PC-3 (cell line): ENCODE results near the gene AKAP3. TPM values are rescaled to one million over a fixed set of nuclear protein-coding genes. Genes with fewer than 3 reads are reported as not detected.

ENCODE experiments used
- ATAC-seq: fragments of 200-7000 bp; cut with Tn5 transposase; 2 replicates; pipeline ENCODE4 v1.9.1; 2020; ENCODE audit warnings: mild to moderate bottlenecking, moderate library complexity
- Bru-seq: library from RNA; stranded (reverse); fragments of 400-500 nt; gene quantifications from one replicate; lab custom pipeline; 2021; lab: Mats Ljungman, UMichigan
- BruChase-seq, 2 experiments: library from RNA; stranded (reverse); fragments of 400-500 nt; gene quantifications; one replicate each; lab custom pipeline; 2021; lab: Mats Ljungman, UMichigan
- BruUV-seq: library from RNA; stranded (reverse); fragments of 400-500 nt; replicated peaks from 2 replicates; lab custom pipeline; 2021; lab: Mats Ljungman, UMichigan
- CTCF ChIA-PET: fragments of 300-600 bp; sonication (Branson Sonifier 250); formaldehyde crosslinking; loops from one replicate; lab custom pipeline; 2022; ENCODE audit warnings: antibody characterized with exemption; lab: Charles Lee
- POLR2A ChIA-PET: fragments of 300-600 bp; sonication (Branson Sonifier 250); formaldehyde crosslinking; loops from one replicate; lab custom pipeline; 2022; ENCODE audit warnings: antibody characterized with exemption; ENCODE audit not compliant: unreplicated experiment; lab: Charles Lee
- DNase-seq: peaks from one replicate; pipeline ENCODE4 v3.0.0-alpha.2; 2015
- H2AFZ ChIP-seq: fragments of 300-600 bp; sonication (generic); 2 replicates; pipeline ENCODE4 v1.6.0; 2016; ENCODE audit warnings: antibody characterized with exemption, low read length
- H3F3A ChIP-seq: fragments of 300-600 bp; sonication (generic); one replicate; pipeline ENCODE4 v1.6.0; 2017; ENCODE audit warnings: antibody characterized with exemption, low read length, control low read depth, mild to moderate bottlenecking; ENCODE audit not compliant: unreplicated experiment
- H3K27ac ChIP-seq: fragments of 300-600 bp; sonication (generic); 2 replicates; pipeline ENCODE4 v1.5.1; 2016; ENCODE audit warnings: mild to moderate bottlenecking, low read length
- H3K27me3 ChIP-seq: fragments of 300-600 bp; sonication (generic); 2 replicates; pipeline ENCODE4 v1.6.1; 2016; ENCODE audit warnings: low read length, mixed read lengths
- H3K36me3 ChIP-seq: fragments of 300-600 bp; sonication (generic); 2 replicates; pipeline ENCODE4 v1.6.1; 2016; ENCODE audit warnings: low read depth, mixed run types, low read length, mixed read lengths
- H3K4me1 ChIP-seq: fragments of 300-600 bp; sonication (generic); 2 replicates; pipeline ENCODE4 v1.5.1; 2016; ENCODE audit warnings: low read length; ENCODE audit not compliant: insufficient read depth
- H3K4me2 ChIP-seq: fragments of 300-600 bp; sonication (generic); 2 replicates; pipeline ENCODE4 v1.6.0; 2016; ENCODE audit warnings: low read length
- H3K4me3 ChIP-seq: fragments of 300-600 bp; sonication (generic); 2 replicates; pipeline ENCODE4 v1.5.1; 2016; ENCODE audit warnings: mild to moderate bottlenecking, low read length, mixed read lengths
- H3K79me2 ChIP-seq: fragments of 300-600 bp; sonication (generic); 2 replicates; pipeline ENCODE4 v1.6.1; 2017; ENCODE audit warnings: low read length, mixed read lengths
- H3K9ac ChIP-seq: fragments of 300-600 bp; sonication (generic); 2 replicates; pipeline ENCODE4 v1.6.0; 2016; ENCODE audit warnings: mild to moderate bottlenecking, low read length
- H3K9me2 ChIP-seq: fragments of 300-600 bp; sonication (generic); replicated peaks from 2 replicates; pipeline ENCODE4 v1.6.1; 2016; ENCODE audit warnings: mixed run types, low read length, mixed read lengths
- H3K9me3 ChIP-seq: fragments of 300-600 bp; sonication (generic); 2 replicates; pipeline ENCODE4 v1.6.1; 2016; ENCODE audit warnings: low read length, mixed read lengths
- H4K20me1 ChIP-seq: fragments of 300-600 bp; sonication (generic); 2 replicates; pipeline ENCODE4 v1.6.1; 2016; ENCODE audit warnings: low read length, mixed read lengths
- EZH2 ChIP-seq: fragments of 300-600 bp; sonication (generic); IDR thresholded peaks from one replicate; pipeline ENCODE4 v1.6.1; 2017; ENCODE audit warnings: antibody characterized with exemption, mild to moderate bottlenecking, low read length; ENCODE audit not compliant: unreplicated experiment
- EZH2phosphoT487 ChIP-seq: fragments of 300-600 bp; sonication (generic); IDR thresholded peaks from 2 replicates; pipeline ENCODE4 v1.6.1; 2018; ENCODE audit warnings: mild to moderate bottlenecking, antibody characterized with exemption, low read length, borderline replicate concordance
- intact Hi-C: fragments of 100-400 bp; cut with micrococcal nuclease; formaldehyde crosslinking; loops from 2 replicates; pipeline ENCODE4 v1.9.0; 2023
- long read RNA-seq: library from polyadenylated mRNA; unstranded; transcript quantifications from one replicate; pipeline ENCODE4 v2.0.0, GENCODE V29; 2021; ENCODE audit not compliant: unreplicated experiment
- total RNA-seq: library from RNA; depleted of rRNA; stranded (reverse); fragments of >200 nt; gene quantifications from 2 replicates; pipeline ENCODE4 v1.2.3, GENCODE V29; 2014; rRNA removed
- TF ChIP-seq, protein P1 (sequence below): fragments of 300-600 bp; sonication (generic); conservative IDR thresholded peaks from 2 replicates; pipeline ENCODE4 v1.5.1; 2017; ENCODE audit warnings: antibody characterized with exemption, low read depth, mild to moderate bottlenecking, low read length

Gene AKAP3
- total RNA-seq (1.1 and 1.9 TPM in 2 replicates), Bru-seq, nascent RNA (percentile 35 among the genes with signal in this experiment), BruChase-seq, experiment 1, labeled RNA remaining after a 6-hour chase (percentile 35 among the genes with signal in this experiment), BruChase-seq, experiment 2, labeled RNA remaining after a 2-hour chase (percentile 34 among the genes with signal in this experiment)
- long read RNA-seq, partial matches to known transcripts, result 0 of 1 reads
- long read RNA-seq, other reads (novel, unspliced or antisense), result 1 of 1 reads

DNA sequence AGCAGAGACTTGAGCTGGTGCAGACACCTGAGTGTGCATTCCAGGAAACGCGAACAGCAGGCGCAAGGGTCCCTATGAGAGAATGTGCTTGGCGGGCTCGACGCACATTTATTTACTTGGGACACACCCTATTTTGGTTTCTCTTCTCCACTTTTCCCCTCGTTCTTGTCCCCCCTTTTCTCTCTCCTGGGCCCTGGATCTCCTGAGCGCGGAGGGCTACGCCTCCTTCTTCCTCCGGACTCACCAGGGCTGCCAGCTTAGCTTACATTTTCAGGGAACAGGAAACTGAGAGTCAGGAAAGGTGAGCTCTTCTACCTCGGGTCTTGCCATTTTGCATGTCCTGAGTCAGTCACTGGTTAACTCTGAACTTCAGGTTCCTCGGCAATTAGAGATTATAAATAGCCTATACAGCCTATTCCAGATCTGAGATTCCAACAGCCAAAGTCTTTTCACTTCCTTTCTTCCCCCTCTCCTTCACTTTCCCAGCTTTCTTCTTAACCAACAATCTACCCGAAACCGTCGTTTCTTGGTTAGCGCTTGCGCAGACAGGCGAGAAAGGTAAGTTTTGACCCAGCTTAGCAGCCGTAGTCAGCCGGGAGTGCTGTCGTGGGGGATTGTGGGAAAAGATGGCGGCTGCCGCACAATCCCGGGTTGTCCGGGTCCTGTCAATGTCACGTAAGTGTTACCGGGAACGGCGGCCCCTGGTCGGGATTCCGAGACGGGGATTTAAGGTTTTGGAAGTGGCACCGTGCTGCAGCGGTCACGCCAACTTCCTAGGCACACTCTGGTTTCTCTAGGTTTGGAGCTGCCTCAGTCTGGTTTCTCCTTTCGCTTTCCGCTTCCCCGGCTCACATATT lies at the start of gene AKAP3, which contains the start of gene NDUFA9:
Gene AKAP3 (minus strand): TSS at position 551 of the 857 bp plus-strand sequence. CDS start 10,855 bp downstream, outside the sequence.
Gene NDUFA9 (plus strand): TSS at position 614 of the 857 bp plus-strand sequence. CDS start 13 bp downstream, at position 627.
- peak within 1 kb of the TSS; percentile 81 for H3K4me2 ChIP-seq
- ATAC-seq (peak; percentile 94), DNase-seq (peak; percentile 73)
- no peaks in the 10 kb centered on the region for H4K20me1 ChIP-seq
- peak within 1 kb of the TSS; percentile 91 for H3K4me3 ChIP-seq
- TSS peak; percentile 94 for BruUV-seq
- H3K9me2 ChIP-seq, result no peaks in the 10 kb centered on the region
- CTCF ChIA-PET, result no interaction called here
- peaks cover 16% of the 10 kb centered on the region for H3K4me1 ChIP-seq
- peak within 1 kb of the TSS; percentile 91 for H3K9ac ChIP-seq
- POLR2A ChIA-PET, result no interaction called here
- H3K9me3 ChIP-seq, result no peaks in the 10 kb centered on the region
- H3K36me3 ChIP-seq, result no peaks in the 10 kb centered on the region
- H3K79me2 ChIP-seq, result peaks cover 50% of the 10 kb centered on the region
- no peak for TF ChIP-seq EZH2
- TF ChIP-seq, protein P1, sequence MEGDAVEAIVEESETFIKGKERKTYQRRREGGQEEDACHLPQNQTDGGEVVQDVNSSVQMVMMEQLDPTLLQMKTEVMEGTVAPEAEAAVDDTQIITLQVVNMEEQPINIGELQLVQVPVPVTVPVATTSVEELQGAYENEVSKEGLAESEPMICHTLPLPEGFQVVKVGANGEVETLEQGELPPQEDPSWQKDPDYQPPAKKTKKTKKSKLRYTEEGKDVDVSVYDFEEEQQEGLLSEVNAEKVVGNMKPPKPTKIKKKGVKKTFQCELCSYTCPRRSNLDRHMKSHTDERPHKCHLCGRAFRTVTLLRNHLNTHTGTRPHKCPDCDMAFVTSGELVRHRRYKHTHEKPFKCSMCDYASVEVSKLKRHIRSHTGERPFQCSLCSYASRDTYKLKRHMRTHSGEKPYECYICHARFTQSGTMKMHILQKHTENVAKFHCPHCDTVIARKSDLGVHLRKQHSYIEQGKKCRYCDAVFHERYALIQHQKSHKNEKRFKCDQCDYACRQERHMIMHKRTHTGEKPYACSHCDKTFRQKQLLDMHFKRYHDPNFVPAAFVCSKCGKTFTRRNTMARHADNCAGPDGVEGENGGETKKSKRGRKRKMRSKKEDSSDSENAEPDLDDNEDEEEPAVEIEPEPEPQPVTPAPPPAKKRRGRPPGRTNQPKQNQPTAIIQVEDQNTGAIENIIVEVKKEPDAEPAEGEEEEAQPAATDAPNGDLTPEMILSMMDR, result no peak
- TF ChIP-seq EZH2phosphoT487, result no peak
- intact Hi-C loops, result no loop called here
- H3K27me3 ChIP-seq, result no peaks in the 10 kb centered on the region
- H2AFZ ChIP-seq, result peak within 1 kb of the TSS; percentile 80
- H3K27ac ChIP-seq, result peak within 1 kb of the TSS; percentile 51
- H3F3A ChIP-seq, result no peaks in the 10 kb centered on the region

DNA sequence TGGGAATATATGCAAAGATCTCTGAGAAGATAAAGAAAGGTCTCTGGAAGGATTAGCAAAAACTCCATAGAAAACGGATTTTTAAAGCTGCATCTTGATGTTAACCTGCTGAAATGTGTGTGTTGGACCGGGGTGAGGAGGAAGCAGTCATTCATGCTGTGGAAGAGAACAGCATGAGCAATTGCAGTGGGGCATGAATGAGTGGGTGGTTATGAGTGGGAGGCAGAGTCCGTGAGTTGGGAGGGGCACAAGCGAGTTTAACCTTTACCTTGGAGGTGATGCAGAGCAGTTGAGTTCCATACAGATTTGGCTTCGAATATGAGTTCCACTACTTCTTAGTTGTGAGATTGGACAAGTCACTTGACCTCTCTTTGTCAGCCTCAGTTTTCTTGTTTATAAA lies 41.9 kb upstream of the AKAP3 start:
- Histone ChIP-seq H3K4me1 (no peaks in the 10 kb centered on the region), H2AFZ (no peak overlapping the region), H4K20me1 (no peaks in the 10 kb centered on the region), H3K27me3 (no peaks in the 10 kb centered on the region), H3K9me2 (no peaks in the 10 kb centered on the region), H3K36me3 (peaks cover 5% of the 10 kb centered on the region), H3K4me3 (no peak overlapping the region), H3K9me3 (no peaks in the 10 kb centered on the region), H3K4me2 (no peak overlapping the region), H3K9ac (no peak overlapping the region), H3K27ac (no peak overlapping the region), H3K79me2 (no peaks in the 10 kb centered on the region), H3F3A (no peaks in the 10 kb centered on the region)
- ATAC-seq, result no peak
- ChIA-PET CTCF (no interaction called here), POLR2A (no interaction called here)
- no TSS peak for BruUV-seq
- no peak for DNase-seq
- TF ChIP-seq EZH2, result no peak
- TF ChIP-seq, protein P1, result no peak
- intact Hi-C loops, result no loop called here
